Measurements from ENCODE around the gene KAZALD1. TPM values are rescaled to one million over a fixed set of nuclear protein-coding genes. Genes with fewer than 3 reads are reported as not detected.

The KAZALD1 gene
- polyA plus RNA-seq, 6 donors from 2014 or later = not detected

DNA sequence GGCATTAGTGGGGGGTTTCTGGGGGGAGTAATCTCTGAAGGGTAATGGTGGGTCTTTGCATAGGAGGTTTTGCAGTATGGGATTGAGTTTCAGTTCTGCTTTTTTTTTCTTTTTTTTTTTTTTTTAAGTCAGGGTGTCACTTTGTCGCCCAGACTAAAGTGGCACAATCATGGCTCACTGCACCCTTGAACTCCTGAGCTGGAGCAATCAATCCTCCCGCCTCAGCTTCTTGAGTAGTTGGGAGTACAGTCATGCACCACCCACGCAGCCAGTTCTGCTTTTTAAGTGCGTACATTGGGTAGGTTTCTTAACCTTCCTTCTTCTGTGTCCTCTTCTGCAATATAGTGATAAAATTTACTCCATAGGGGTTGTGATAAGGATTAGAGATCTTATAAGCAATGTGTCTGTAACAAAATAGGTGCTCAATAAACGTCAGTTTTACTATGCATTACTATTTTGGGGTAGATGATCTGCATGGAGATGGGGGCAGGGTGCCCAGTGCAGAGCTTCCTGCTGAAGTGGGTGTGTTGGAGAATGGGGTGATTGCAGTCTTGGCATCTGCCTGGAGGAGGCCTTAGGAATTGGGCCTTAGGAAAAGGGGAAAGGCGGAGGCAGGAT is 9.6 kb downstream of the KAZALD1 start:
- H3K27ac Mint-ChIP-seq = peak overlapping the region; percentile 55 to 88 (median 77)
- DNase-seq = peak; percentile 54
- H3K4me1 Mint-ChIP-seq = peaks cover 37 to 43% (median 40%) of the 10 kb centered on the region in 3 donors
- H3K36me3 Mint-ChIP-seq = no peaks in the 10 kb centered on the region
- H3K27me3 Mint-ChIP-seq = peaks cover 25 to 32% (median 25%) of the 10 kb centered on the region in 3 donors
- H3K9me3 Mint-ChIP-seq = no peaks in the 10 kb centered on the region
- ATAC-seq (ENCODE audit: low read depth in 2 of 2) = peak; percentile 82
- H3K4me3 Mint-ChIP-seq = peak overlapping the region in 7 of 8 donors; percentile 40 to 79 (median 59)

DNA sequence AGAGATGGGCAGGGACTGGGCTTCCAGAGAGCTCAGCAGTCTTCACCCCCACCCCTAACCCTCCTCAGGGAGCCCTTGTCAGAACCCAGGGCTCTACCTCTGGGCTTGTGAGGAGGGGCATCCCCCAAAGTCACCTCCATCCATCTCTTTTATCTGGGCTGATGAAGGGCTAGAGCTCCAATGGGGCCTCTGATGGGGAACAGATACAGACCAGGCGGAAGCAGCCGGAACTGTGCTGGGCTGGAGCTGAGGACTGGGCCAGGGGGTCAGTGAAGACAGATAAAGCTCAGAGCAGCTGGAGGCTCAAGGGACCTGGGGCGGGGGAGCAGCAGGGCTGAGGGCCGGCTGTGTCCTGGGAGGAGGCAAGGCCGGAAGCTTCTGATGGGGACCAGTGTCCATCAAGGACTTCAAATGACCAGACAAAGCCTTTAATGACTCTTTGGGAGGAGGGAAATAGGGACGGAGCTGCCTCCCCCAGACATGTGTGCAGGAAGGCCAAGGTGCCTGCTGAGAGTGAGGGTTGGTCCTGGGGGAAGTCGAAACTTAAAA is 10.2 kb downstream of the KAZALD1 start:
- DNase-seq = no peak
- peak overlapping the region in 4 of 8 donors; percentile 30 to 79 (median 66) for H3K4me3 Mint-ChIP-seq
- ATAC-seq (ENCODE audit: low read depth in 2 of 2) = no peak
- peak overlapping the region; percentile 31 to 88 (median 66) for H3K27ac Mint-ChIP-seq
- H3K4me1 Mint-ChIP-seq = peaks cover 35 to 38% (median 37%) of the 10 kb centered on the region in 3 donors
- H3K27me3 Mint-ChIP-seq = peaks cover 31 to 34% (median 31%) of the 10 kb centered on the region in 3 donors
- H3K36me3 Mint-ChIP-seq = no peaks in the 10 kb centered on the region
- no peaks in the 10 kb centered on the region for H3K9me3 Mint-ChIP-seq

DNA sequence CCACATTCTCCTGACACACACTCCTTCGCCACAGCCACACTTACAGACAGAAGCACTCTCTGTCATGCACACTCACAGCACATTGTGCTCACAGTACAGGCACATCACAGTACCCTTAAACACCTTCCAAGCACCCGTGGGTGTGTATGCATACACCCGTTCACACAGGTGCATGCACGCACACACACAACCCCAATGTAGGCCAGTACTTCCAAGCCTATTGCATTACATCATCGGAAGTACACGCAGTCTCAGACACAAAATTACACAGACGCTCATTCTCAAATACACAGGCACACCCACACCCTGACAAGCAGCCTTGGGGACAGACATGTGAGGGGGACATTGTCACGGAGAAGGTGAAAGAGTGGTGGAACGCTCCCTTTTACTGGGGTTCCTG is 11.1 kb downstream of the KAZALD1 start:
- ATAC-seq (ENCODE audit: low read depth in 2 of 2) = no peak
- Mint-ChIP-seq H3K4me3 (peak overlapping the region in 2 of 8 donors; percentile 49 to 53), H3K36me3 (no peaks in the 10 kb centered on the region), H3K9me3 (no peaks in the 10 kb centered on the region), H3K27me3 (peaks cover 29 to 35% (median 30%) of the 10 kb centered on the region in 3 donors), H3K27ac (peak overlapping the region in 3 of 6 donors; percentile 58 to 91 (median 81)), H3K4me1 (peaks cover 29 to 31% (median 30%) of the 10 kb centered on the region in 3 donors)
- DNase-seq = no peak

GRCh38 chr10:101073631-101074030 is 11.8 kb downstream of the KAZALD1 start:
- Mint-ChIP-seq H3K4me3 (no peak overlapping the region), H3K27me3 (peaks cover 35 to 42% (median 36%) of the 10 kb centered on the region in 3 donors), H3K4me1 (peaks cover 29 to 30% (median 30%) of the 10 kb centered on the region in 3 donors), H3K36me3 (no peaks in the 10 kb centered on the region), H3K9me3 (peaks cover 0 to 2% (median 0%) of the 10 kb centered on the region in 7 donors), H3K27ac (no peak overlapping the region)
- no peak for ATAC-seq (ENCODE audit: low read depth in 2 of 2)
- no peak for DNase-seq

DNA sequence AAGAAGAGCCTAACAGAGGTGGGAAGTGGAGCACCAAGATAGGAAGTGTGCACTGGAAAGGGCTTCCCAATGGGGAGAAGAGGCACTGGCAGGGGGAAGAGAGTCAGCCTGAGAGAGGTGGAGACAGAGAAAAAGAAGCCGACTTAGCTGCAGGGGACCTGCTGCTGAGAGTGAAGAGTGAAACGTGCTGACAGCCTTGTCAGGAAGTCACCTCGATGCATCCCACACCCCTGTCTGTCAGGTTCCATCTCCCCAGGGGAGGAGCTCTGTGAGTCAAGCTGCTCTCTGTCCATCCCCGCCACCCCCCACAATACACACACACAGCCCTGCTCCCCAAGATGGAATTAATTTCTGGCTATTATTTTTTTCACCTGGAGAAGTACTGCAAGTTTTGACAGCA is 14.0 kb downstream of the KAZALD1 start:
- ATAC-seq (ENCODE audit: low read depth in 2 of 2) (no peak), DNase-seq (no peak)
- no peaks in the 10 kb centered on the region for H3K36me3 Mint-ChIP-seq
- H3K4me1 Mint-ChIP-seq = peaks cover 26 to 30% (median 26%) of the 10 kb centered on the region in 3 donors
- no peak overlapping the region for H3K27ac Mint-ChIP-seq
- peaks cover 0 to 3% (median 0%) of the 10 kb centered on the region in 7 donors for H3K9me3 Mint-ChIP-seq
- peaks cover 43 to 60% (median 55%) of the 10 kb centered on the region in 3 donors for H3K27me3 Mint-ChIP-seq
- H3K4me3 Mint-ChIP-seq = no peak overlapping the region

DNA sequence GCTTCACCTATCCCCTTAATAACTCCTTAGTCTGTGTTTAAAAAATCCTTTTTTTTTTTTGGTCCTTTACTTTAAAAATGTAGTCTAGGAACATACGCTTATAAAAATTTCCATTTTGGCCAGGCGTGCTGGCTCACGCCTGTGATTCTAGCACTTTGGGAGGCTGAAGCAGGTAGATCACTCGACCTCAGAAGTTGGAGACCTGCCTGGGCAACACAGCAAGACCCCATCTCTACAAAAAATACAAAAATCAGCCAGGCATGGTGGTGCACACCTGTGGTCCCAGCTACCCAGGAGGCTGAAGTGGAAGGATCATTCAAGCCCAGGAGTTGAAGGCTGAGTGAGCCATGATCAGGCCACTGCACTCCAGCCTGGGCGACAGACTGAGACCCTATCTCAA is 14.8 kb downstream of the KAZALD1 start:
- no peak overlapping the region for H3K27ac Mint-ChIP-seq
- H3K4me1 Mint-ChIP-seq = peaks cover 17 to 23% (median 17%) of the 10 kb centered on the region in 3 donors
- peaks cover 0 to 3% (median 0%) of the 10 kb centered on the region in 7 donors for H3K9me3 Mint-ChIP-seq
- H3K4me3 Mint-ChIP-seq = no peak overlapping the region
- ATAC-seq (ENCODE audit: low read depth in 2 of 2) (no peak), DNase-seq (no peak)
- peaks cover 49 to 69% (median 63%) of the 10 kb centered on the region in 3 donors for H3K27me3 Mint-ChIP-seq
- H3K36me3 Mint-ChIP-seq = no peaks in the 10 kb centered on the region

- Mint-ChIP-seq H3K27ac (no peak overlapping the region), H3K36me3 (no peaks in the 10 kb centered on the region), H3K4me3 (no peak overlapping the region), H3K9me3 (peaks cover 0 to 3% (median 0%) of the 10 kb centered on the region in 7 donors), H3K4me1 (no peaks in the 10 kb centered on the region), H3K27me3 (peaks cover 62 to 78% (median 77%) of the 10 kb centered on the region in 3 donors)
- DNase-seq (no peak), ATAC-seq (ENCODE audit: low read depth in 2 of 2) (no peak)
Measured at GRCh38 chr10:101079874-101080273, 18.1 kb downstream of the KAZALD1 start.

- H3K27ac Mint-ChIP-seq = no peak overlapping the region
- DNase-seq = no peak
- peaks cover 0 to 3% (median 0%) of the 10 kb centered on the region in 7 donors for H3K9me3 Mint-ChIP-seq
- ATAC-seq (ENCODE audit: low read depth in 2 of 2) = no peak
- H3K4me1 Mint-ChIP-seq = no peaks in the 10 kb centered on the region
- peaks cover 61 to 78% (median 76%) of the 10 kb centered on the region in 3 donors for H3K27me3 Mint-ChIP-seq
- H3K4me3 Mint-ChIP-seq = no peak overlapping the region
- no peaks in the 10 kb centered on the region for H3K36me3 Mint-ChIP-seq
Measured at GRCh38 chr10:101080933-101081931, 19.4 kb downstream of the KAZALD1 start.

GRCh38 chr10:101085846-101086245 is 24.1 kb downstream of the KAZALD1 start:
- Mint-ChIP-seq H3K27me3 (peaks cover 57 to 82% (median 80%) of the 10 kb centered on the region in 3 donors), H3K4me3 (no peak overlapping the region), H3K27ac (no peak overlapping the region), H3K4me1 (no peaks in the 10 kb centered on the region), H3K9me3 (peaks cover 0 to 4% (median 0%) of the 10 kb centered on the region in 7 donors), H3K36me3 (no peaks in the 10 kb centered on the region)
- DNase-seq = no peak
- ATAC-seq (ENCODE audit: low read depth in 2 of 2) = no peak

- no peak overlapping the region for H3K4me3 Mint-ChIP-seq
- no peak overlapping the region for H3K27ac Mint-ChIP-seq
- DNase-seq (no peak), ATAC-seq (ENCODE audit: low read depth in 2 of 2) (no peak)
- no peaks in the 10 kb centered on the region for H3K4me1 Mint-ChIP-seq
- peaks cover 56 to 86% (median 86%) of the 10 kb centered on the region in 3 donors for H3K27me3 Mint-ChIP-seq
- H3K9me3 Mint-ChIP-seq = peaks cover 0 to 4% (median 0%) of the 10 kb centered on the region in 7 donors
- H3K36me3 Mint-ChIP-seq = no peaks in the 10 kb centered on the region
Measured at GRCh38 chr10:101087376-101087775, 25.6 kb downstream of the KAZALD1 start.

DNA sequence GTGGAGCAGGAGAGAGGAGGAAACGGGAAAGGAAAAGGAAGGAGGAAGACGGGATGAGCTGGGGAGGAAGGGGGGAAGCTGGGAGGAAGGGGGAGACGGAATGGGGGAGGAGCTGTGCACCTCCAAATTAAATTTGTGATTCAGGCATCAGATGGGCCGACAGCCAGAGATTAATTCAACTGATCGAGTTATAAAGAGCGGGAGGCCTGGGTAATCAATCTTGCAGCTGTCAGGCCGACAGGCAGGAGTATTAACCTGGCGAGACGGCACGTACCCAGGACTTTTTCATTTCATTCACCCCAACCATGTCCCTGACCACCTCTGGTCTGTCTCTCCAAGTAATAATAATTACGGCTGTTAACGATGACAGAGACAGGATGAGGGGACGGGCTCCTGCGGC is 26.2 kb downstream of the KAZALD1 start:
- Mint-ChIP-seq H3K4me1 (no peaks in the 10 kb centered on the region), H3K9me3 (peaks cover 0 to 4% (median 0%) of the 10 kb centered on the region in 7 donors), H3K4me3 (no peak overlapping the region), H3K27ac (peak overlapping the region in 1 of 6 donors; percentile 39), H3K27me3 (peaks cover 56 to 87% (median 87%) of the 10 kb centered on the region in 3 donors), H3K36me3 (no peaks in the 10 kb centered on the region)
- no peak for DNase-seq
- ATAC-seq (ENCODE audit: low read depth in 2 of 2) = no peak

DNA sequence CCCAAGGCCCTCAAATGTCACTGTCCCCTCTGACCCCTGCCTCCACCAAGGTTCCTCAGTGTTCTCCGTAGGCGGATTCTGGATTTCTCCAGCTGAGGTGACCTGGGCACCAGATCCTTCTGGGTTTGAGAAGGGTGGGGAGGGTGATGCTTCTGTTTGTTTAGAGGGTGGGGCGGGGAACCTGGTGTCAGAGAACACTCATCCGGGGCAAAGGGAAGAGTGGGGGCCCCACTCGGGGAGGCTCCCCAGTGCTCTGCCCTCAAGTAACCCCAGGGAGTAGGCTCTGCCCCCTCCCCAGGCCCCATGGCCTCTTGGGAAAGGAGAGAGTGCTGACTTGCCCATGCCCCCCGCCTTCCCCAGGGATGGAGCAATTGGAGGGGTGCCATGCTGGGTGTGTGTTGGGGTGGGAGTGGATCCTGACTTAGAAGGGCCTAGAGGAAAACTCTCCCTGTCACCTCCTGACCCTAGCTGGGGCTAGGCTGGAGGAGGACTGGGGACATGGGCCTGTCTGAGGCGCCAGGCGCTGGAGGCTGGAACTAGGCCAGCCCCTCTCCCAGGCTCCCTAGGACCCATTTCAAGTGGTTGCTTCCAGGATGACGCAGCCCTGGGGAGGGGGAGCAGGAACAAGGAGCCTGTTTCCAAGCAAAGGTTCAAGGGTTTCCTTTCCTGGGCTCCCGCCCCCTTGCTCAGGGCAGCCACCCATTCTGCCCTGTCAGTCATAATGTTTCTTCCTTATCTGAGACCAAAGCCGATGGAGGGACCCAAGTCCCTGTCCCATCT is 27.9 kb downstream of the KAZALD1 start:
- H3K9me3 Mint-ChIP-seq = peaks cover 0 to 4% (median 0%) of the 10 kb centered on the region in 7 donors
- H3K27ac Mint-ChIP-seq = no peak overlapping the region
- ATAC-seq (ENCODE audit: low read depth in 2 of 2) (no peak), DNase-seq (no peak)
- no peaks in the 10 kb centered on the region for H3K4me1 Mint-ChIP-seq
- no peaks in the 10 kb centered on the region for H3K36me3 Mint-ChIP-seq
- H3K27me3 Mint-ChIP-seq = peaks cover 48 to 92% (median 88%) of the 10 kb centered on the region in 3 donors
- no peak overlapping the region for H3K4me3 Mint-ChIP-seq

Data from naive B cell (primary cell).